Testis (tissue), 2 donors: ENCODE data around the gene TMEM244.

ENCODE experiments used
- POLR2A ChIP-seq: fragments of 450-650 bp; IDR thresholded peaks from one replicate; pipeline ENCODE4 v1.6.1; 2017; ENCODE audit warnings: antibody characterized with exemption, mild to moderate bottlenecking, moderate library complexity
- TF ChIP-seq, protein P1 (sequence below), 3 experiments: fragments of 450-650 bp in 2 of 3; fragments of 200-600 bp in 1 of 3; sonication (generic) in 1 of 3; IDR thresholded peaks; one replicate each; pipeline ENCODE4 v1.5.1; 2016 to 2019; ENCODE audit warnings: antibody characterized with exemption in 3 of 3, mild to moderate bottlenecking in 2 of 3, moderate library complexity in 1 of 3

DNA sequence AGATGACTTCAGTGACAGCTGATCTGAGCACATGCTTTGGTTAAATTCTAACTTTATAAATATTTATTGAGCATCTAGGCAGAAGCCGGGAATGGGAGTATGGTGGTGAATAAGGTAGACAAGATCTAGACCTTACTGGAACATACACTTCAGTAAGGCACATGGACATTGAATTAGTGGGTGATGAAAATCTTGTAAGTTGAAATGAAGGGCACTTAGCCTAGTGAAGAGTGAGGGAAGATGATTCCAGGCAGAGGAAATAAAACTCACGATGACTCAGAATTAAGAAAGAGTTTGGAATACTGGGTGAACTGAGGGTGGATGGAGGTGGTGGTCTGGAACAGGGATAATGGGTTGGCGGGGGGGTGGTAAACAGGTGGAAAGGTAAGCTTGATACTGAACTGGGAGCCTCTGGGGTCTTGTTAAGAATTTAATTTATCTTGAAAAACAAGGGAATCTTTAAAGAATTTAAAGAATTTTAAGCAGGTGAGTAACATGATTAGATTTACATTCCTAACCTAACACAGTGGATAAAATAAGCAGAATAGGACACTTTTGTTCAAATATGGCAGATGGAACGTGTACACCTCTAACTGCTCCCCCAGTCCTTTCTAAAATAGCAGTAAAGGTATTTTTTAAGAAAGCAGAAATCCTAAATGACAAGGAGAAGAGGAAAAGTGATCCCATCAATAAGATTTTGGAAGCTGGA, 75.9 kb downstream of the TMEM244 start:
- no peak for TF ChIP-seq POLR2A
- TF ChIP-seq, protein P1, sequence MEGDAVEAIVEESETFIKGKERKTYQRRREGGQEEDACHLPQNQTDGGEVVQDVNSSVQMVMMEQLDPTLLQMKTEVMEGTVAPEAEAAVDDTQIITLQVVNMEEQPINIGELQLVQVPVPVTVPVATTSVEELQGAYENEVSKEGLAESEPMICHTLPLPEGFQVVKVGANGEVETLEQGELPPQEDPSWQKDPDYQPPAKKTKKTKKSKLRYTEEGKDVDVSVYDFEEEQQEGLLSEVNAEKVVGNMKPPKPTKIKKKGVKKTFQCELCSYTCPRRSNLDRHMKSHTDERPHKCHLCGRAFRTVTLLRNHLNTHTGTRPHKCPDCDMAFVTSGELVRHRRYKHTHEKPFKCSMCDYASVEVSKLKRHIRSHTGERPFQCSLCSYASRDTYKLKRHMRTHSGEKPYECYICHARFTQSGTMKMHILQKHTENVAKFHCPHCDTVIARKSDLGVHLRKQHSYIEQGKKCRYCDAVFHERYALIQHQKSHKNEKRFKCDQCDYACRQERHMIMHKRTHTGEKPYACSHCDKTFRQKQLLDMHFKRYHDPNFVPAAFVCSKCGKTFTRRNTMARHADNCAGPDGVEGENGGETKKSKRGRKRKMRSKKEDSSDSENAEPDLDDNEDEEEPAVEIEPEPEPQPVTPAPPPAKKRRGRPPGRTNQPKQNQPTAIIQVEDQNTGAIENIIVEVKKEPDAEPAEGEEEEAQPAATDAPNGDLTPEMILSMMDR (IDR thresholded peaks at IDR 0.05): no peak
